Measurements from ENCODE around the gene KIR2DL1. TPM values are rescaled to one million over a fixed set of nuclear protein-coding genes. Genes with fewer than 3 reads are reported as not detected.
"Not testable (repeated sequence)": the region's sequence is repeated elsewhere in the genome, so short reads cannot be mapped to it uniquely, and the experiment has no call there.

The KIR2DL1 gene
- not detected in 2 replicates for total RNA-seq

DNA sequence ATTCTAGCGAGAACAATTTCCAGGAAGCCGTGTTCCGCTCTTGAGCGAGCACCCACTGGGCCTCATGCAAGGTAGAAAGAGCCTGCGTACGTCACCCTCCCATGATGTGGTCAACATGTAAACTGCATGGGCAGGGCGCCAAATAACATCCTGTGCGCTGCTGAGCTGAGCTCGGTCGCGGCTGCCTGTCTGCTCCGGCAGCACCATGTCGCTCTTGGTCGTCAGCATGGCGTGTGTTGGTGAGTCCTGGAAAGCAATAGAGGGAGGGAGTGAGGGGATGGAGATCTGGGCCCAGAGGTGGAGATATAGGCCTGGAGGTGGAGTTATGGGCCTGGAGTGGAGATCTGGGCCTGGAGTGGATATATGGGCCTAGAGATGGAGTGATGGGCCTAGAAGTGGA, at the start of gene KIR2DL1:
TSS of gene KIR2DL1 (plus strand) at position 148 of the 400 bp plus-strand sequence. CDS start at position 206, 58 bp downstream.
- not testable (repeated sequence) for DNase-seq (ENCODE audit: low read depth)

DNA sequence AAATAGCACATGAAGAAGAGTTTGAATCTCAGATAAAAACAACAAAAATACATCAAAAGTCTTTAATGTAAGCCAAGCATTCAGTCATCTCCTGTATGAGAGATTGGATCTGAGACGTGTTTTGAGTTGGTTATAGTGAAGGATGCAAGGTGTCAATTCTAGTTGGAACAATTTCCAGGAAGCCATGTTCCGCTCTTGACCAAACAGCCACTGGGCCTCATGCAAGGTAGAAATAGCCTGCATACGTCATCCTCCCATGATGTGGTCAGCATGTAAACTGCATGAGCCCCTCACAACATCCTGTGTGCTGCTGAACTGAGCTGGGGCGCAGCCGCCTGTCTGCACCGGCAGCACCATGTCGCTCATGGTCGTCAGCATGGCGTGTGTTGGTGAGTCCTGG, 45.5 kb upstream of the KIR2DL1 start, which contains the start of gene KIR3DL3:
TSS of gene KIR3DL3 (plus strand) at position 301 of the 400 bp plus-strand sequence. CDS start at position 356, 55 bp downstream.
- DNase-seq (ENCODE audit: low read depth): no peak

DNA sequence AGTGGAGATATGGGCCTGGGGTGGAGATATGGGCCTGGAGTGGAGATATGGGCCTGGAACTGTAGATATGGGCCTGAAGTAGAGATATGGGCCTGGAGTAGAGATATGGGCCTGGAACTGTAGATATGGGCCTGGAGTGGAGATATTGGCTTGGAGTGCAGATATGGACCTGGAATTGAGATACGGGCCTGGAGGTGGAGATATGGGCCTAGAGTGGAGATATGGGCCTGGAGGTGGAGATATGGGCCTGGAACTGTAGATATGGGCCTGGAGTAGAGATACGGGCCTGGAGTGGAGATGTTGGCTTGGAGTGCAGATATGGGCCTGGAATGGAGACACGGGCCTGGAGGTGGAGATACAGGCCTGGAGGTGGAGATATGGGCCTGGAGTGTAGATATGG, 44.9 kb upstream of the KIR2DL1 start:
- DNase-seq (ENCODE audit: low read depth): no peak

DNA sequence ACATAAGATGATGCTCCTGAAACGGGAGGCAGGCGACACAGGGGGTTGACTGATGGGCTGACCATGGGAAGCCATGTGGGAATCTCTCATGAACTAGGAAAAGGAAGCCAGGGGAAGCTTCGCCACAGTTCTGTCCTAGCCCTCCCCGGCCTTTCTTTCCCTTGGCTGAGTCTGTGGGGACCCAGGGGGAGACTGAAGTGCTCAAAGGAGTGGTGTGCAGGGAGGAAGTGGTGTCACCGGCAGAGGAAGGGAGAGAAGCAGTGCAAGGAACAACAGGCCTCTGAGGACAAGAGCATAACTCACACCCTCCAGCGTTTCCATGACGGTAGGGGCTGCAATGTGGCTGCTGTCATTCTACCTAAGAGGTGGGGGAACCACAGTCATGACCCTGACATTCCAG, 44.3 kb upstream of the KIR2DL1 start:
- no peak for DNase-seq (ENCODE audit: low read depth)

DNA sequence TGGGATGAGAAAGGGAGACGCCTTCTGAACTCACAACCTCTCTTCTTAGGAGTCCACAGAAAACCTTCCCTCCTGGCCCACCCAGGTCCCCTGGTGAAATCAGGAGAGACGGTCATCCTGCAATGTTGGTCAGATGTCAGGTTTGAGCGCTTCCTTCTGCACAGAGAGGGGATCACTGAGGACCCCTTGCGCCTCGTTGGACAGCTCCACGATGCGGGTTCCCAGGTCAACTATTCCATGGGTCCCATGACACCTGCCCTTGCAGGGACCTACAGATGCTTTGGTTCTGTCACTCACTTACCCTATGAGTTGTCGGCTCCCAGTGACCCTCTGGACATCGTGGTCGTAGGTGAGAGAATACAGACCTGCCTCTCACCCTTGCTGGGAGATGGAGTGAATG, 42.0 kb upstream of the KIR2DL1 start:
- no peak for DNase-seq (ENCODE audit: low read depth)

DNA sequence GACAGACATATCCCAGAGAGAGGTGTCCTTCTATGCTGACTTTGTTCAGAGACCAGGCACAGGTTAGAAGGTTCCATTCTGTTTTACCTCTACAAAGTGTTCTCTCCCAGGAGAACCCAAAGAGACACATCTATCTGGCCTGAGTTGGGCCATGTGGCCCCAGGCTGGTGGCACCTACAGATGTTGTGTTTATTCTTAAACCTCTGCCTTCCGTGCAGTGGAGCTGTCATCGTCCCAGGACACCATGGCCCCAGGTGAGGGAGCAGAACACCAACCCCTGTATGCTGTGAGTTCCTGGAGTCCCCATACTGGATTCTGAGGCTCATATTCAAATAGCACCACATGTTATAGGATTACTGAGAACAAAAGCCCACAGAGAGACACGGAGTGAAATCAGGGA, 41.4 kb upstream of the KIR2DL1 start:
- DNase-seq (ENCODE audit: low read depth): no peak

DNA sequence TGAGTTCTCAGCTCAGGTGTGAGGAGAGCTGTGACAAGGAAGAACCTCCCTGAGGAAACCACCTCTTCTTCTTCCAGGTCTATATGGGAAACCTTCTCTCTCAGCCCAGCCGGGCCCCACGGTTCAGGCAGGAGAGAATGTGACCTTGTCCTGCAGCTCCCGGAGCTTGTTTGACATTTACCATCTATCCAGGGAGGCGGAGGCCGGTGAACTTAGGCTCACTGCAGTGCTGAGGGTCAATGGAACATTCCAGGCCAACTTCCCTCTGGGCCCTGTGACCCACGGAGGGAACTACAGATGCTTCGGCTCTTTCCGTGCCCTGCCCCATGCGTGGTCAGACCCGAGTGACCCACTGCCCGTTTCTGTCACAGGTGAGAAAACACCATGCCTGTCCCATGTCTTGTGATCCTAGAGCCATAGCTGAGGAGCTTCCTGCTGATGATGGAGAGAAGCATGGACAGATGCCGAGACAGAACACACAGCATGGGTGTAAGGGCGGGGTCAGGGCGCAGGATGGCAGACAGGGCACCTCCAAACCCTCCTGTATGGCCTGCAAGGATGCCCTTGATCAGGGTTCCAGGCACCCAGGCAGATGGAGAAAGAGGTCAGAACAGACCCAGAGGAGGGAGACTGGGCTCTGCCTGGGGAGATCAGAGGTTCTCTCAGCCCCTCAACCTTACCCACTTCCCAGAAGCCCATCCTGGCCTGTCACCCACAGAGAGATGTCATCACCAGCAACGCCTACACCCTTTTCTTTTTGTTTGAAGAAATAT, 40.0 kb upstream of the KIR2DL1 start:
- no peak for DNase-seq (ENCODE audit: low read depth)

DNA sequence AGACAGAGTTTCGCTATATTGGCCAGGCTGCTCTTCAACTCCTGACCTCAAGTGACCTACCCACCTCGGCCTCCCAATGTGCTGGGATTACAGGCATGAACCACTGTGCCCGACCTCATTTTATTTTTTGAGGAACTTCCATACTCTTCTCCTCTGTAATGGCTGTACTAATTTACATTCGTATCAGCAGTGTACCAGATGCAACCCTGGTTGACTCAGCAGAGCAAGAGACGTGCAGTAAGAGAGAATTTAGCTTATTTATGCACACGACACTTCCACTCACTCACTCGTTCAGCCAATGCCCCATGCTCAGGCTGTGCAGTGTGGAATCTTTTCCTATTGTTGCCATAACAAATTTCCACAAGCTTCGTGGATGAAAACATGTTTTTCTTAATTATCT, 38.4 kb upstream of the KIR2DL1 start:
- DNase-seq (ENCODE audit: low read depth): no peak

DNA sequence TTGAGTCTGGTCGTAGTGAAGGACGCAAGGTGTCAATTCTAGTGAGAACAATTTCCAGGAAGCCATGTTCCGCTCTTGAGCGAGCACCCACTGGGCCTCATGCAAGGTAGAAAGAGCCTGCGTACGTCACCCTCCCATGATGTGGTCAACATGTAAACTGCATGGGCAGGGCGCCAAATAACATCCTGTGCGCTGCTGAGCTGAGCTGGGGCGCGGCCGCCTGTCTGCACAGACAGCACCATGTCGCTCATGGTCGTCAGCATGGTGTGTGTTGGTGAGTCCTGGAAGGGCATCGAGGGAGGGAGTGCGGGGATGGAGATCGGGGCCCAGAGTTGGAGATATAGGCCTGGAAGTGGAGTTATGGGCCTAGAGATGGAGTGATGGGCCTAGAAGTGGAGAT, 31.3 kb upstream of the KIR2DL1 start, which contains the start of gene KIR2DL3:
TSS of gene KIR2DL3 (plus strand) at position 208 of the 400 bp plus-strand sequence. CDS start at position 241, 33 bp downstream.
- DNase-seq (ENCODE audit: low read depth): not testable (repeated sequence)

DNA sequence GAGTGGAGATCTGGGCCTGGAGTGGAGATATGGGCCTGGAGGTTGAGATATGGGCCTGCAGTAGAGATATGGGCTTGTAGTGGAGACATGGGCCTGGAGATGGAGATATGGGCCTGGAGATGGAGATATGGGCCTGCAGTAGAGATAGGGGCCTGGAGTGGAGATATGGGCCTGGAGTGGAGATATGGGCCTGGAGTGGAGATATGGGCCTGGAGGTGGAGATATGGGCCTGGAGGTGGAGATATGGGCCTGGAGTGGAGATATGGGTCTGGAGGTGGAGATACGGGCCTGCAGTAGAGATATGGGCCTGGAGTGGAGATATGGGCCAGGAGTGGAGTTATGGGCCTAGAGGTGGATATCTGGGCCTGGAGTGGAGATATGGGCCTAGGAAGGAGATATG, 30.9 kb upstream of the KIR2DL1 start:
- DNase-seq (ENCODE audit: low read depth): no peak

DNA sequence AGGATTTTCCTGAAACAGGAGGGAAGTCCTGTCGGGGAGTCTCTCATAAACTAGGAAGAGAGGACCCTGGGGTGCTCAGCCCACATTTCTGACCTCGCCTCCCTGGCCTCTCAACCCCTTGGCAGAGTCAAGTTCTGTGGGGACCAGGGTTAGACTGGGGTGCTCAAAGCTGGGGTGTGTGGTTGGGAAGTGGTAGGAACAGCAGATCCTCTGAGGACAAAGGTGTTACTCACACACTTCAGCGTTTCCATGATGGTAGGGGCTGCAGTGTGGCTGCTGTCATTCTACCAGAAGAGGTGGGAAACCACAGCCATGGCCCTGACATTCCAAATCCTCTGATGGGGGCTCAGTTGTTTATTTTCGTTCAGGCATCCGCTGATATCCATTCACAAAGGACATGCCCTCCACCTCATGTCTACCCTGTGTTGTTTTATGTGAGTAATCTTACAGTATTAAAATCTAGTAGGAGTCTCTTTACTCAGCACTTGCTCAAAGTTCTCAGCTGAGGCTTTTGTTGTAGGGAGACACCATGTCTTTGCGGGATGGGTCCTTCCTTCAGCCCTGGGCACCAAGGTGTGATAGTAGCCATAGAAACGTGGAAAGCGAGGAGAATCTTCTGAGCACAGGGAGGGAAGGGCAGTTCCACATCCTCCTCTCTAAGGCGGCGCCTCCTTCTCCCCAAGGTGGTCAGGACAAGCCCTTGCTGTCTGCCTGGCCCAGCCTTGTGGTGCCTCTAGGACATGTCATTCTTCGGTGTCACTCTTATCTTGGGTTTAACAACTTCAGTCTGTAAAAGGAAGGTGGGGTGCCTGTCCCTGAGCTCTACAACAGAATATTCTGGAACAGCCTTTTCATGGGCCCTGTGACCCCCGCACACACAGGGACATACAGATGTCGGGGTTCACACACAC, 29.8 kb upstream of the KIR2DL1 start:
- no peak for DNase-seq (ENCODE audit: low read depth)

DNA sequence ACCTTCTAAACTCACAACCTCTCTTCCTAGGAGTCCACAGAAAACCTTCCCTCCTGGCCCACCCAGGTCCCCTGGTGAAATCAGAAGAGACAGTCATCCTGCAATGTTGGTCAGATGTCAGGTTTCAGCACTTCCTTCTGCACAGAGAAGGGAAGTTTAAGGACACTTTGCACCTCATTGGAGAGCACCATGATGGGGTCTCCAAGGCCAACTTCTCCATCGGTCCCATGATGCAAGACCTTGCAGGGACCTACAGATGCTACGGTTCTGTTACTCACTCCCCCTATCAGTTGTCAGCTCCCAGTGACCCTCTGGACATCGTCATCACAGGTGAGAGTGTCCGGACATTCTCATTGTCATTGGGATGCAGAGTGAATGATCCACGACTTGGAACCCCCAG, 27.6 kb upstream of the KIR2DL1 start:
- not testable (repeated sequence) for DNase-seq (ENCODE audit: low read depth)

DNA sequence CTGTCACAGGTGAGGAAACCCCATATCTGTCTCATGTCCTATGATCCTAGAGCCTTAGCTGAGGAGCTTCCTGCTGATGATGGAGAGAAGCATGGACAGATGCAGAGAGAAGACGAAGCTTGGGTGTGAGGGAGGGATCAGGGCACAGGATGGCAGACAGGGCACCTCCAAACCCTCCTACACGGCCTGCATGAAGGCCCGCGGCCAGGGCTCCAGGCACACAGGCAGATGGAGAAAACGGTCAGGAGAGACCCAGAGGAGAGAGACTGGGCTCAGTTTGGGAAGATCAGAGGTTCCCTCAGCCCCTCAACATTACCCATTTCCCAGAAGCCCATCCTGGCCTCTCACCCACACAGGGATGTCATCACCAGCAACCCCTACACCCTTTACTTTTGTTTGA, 25.5 kb upstream of the KIR2DL1 start:
- not testable (repeated sequence) for DNase-seq (ENCODE audit: low read depth)

DNA sequence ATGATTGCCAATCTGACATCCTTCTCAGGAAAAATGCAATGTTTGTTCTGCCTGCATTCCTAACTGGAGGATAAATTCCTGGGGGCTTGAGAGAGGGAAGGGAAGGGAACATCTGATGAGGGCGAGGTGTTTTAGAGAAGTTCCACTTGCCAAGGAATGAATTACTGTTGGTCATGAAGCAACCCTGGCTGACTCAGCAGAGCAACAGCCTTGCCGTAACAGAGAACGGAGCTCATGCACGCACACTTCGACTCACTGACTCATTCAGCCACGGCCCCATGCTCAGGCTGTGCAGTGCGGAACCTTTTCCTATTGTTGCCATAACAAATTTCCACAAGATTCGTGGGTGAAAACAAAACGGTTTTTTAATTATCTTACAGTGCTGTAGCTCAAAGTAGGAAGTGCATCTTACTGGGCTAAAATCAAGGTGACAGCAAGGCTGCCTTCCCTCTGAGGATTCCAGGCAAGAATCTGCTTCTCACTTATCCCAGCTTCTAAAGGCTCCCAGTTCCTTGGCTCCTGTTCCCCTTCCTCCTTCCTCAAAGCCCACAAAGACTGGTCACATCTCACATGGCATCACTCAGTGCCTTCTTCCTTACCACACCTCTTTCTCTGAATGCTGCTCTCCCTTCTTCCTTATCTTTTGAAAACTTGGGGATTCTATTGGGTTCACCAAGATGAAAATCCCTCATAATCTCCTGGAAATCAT, 21.8 kb upstream of the KIR2DL1 start:
- not testable (repeated sequence) for DNase-seq (ENCODE audit: low read depth)

DNA sequence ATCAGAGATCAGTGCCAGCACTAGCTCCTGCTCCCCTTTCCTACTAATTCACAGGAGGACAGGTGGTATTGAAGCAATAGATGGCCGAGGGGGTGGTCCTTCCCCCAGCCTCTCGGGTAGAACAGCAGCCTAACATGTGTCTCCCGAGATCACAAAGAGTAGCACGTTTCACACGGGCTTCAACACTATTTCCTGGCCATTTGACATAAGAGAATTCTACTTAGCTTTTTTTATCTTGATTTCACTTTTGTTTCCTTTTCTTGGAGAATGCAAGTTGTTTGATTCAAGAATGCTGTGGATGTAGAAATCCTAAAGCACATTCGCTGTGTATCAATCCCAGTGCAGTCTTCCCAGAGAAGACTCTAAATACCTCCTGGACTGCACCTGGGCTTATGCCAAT, 19.3 kb upstream of the KIR2DL1 start:
- DNase-seq (ENCODE audit: low read depth): not testable (repeated sequence)

DNA sequence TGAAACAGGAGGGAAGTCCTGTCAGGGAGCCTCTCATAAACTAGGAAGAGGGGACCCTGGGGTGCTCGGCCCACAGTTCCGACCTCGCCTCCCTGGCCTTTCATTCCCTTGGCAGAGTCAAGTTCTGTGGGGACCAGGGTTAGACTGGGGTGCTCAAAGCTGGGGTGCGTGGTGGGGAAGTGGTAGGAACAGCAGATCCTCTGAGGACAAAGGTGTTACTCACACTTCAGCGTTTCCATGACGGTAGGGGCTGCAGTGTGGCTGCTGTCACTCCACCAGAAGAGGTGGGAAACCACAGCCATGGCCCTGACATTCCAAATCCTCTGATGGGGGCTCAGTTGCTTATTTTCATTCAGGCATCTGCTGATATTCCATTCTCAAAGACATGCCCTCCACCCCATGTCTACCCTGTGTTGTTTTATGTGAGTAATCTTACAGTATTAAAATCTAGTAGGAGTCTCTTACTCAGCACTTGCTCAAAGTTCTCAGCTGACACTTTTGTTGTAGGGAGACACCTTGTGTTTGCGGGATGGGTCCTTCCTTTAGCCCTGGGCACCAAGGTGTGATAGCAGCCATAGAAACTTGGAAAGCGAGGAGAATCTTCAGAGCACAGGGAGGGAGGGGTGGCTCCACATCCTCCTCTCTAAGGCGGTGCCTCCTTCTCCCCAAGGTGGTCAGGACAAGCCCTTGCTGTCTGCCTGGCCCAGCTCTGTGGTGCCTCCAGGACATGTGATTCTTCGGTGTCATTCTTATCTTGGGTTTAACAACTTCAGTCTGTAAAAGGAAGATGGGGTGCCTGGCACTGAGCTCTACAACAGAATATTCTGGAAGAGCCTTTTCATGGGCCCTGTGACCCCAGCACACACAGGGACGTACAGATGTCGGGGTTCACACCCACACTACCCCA, 13.1 kb upstream of the KIR2DL1 start:
- not testable (repeated sequence) for DNase-seq (ENCODE audit: low read depth)

DNA sequence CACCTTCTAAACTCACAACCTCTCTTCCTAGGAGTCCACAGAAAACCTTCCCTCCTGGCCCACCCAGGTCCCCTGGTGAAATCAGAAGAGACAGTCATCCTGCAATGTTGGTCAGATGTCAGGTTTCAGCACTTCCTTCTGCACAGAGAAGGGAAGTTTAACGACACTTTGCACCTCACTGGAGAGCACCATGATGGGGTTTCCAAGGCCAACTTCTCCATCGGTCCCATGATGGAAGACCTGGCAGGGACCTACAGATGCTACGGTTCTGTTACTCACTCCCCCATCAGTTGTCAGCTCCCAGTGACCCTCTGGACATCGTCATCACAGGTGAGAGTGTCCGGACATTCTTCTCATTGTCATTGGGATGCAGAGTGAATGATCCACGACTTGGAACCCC, 11.0 kb upstream of the KIR2DL1 start:
- not testable (repeated sequence) for DNase-seq (ENCODE audit: low read depth)

DNA sequence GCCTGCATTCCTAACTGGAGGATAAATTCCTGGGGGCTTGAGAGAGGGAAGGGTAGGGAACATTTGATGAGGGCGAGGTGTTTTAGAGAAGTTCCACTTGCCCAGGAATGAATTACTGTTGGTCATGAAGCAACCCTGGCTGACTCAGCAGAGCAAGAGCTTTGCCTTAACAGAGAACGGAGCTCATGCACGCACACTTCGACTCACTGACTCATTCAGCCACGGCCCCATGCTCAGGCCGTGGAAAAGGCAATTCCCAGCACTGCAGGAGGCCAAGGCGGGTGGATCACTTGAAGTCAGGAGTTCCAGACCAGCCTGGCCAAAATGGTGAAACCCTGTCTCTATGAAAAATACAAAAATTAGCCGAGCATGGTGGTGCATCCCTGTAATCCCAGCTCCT, 5.4 kb upstream of the KIR2DL1 start:
- not testable (repeated sequence) for DNase-seq (ENCODE audit: low read depth)

DNA sequence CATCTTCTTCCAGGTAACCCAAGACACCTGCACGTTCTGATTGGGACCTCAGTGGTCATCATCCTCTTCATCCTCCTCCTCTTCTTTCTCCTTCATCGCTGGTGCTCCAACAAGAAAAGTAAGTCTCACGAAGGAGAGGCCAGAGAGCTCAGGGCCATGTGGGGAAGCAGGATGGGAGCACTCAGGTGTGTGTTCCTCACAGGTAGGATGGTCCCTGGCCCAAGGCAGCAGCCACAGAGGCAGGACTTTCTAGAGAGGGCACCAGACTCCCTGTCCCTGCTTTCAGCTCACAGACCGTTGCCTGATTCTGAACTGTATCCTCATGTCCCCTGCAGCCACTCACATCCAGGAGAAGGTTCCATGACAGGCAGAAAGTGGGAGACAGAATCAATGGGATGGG, 3.1 kb upstream of the KIR2DL1 start:
- not testable (repeated sequence) for DNase-seq (ENCODE audit: low read depth)

DNA sequence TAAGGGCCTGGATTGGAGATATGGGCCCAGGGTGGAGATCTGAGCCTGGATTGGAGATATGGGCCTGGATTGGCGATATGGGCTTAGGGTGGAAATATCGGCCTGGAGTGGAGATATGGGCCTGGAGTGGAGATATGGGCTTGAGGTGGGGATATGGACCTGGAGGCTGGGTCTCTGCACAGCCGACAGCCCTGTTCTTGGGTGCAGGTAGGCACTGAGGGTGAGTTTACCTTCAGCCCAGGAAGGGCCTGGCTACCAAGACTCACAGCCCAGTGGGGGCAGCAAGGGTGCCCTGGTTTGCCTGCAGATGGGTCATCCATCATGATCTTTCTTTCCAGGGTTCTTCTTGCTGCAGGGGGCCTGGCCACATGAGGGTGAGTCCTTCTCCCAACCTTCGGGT, 918 bp downstream of the KIR2DL1 start:
- DNase-seq (ENCODE audit: low read depth): not testable (repeated sequence)

All from renal cortical epithelial cell (primary cell).